ENCODE measurements around the gene CYBA.
A peak's percentile ranks its signal among the peaks of the same experiment; 100 is the strongest.

Gene CYBA

GRCh38 chr16:88662843-88663606 is 12.2 kb upstream of the CYBA start, which contains the start of gene MVD:
Gene MVD, minus strand, starts transcription at chr16:88663091. Its CDS starts 11 bp downstream, at chr16:88663080.
- peak; percentile 95 for DNase-seq (ENCODE audit: low read depth)

GRCh38 chr16:88662222-88662842 is 11.5 kb upstream of the CYBA start:
- DNase-seq (ENCODE audit: low read depth) = no peak

GRCh38 chr16:88661468-88661867 is 10.6 kb upstream of the CYBA start:
- no peak for DNase-seq (ENCODE audit: low read depth)

GRCh38 chr16:88659160-88659559 is 8.3 kb upstream of the CYBA start:
- DNase-seq (ENCODE audit: low read depth) = no peak

GRCh38 chr16:88658714-88659113 is 7.9 kb upstream of the CYBA start:
- no peak for DNase-seq (ENCODE audit: low read depth)

DNA sequence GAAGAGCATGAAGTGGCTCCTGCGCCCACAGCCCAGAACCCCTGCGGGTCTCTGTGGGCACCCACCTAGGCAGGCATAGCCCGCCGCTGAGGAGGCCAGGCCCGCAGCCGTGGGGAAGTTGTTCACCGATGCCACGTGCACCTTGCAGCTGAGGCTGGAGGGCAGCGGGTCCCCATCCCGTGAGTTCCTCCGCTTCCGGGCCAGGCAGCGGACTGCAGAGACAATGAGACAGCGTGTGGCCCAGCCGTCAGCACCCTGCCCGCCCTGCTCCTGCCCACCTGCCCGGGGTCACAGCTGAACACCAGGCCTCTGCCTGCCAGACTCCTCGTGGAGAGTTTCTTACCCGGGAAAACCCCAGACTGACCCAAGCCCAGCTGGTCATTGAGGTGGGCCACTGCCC is 6.5 kb upstream of the CYBA start:
- DNase-seq (ENCODE audit: low read depth) = no peak

- DNase-seq (ENCODE audit: low read depth) = no peak
Measured at GRCh38 chr16:88656291-88656980, 5.6 kb upstream of the CYBA start.

- DNase-seq (ENCODE audit: low read depth) = no peak
Measured at GRCh38 chr16:88655733-88656281, 5.0 kb upstream of the CYBA start.

DNA sequence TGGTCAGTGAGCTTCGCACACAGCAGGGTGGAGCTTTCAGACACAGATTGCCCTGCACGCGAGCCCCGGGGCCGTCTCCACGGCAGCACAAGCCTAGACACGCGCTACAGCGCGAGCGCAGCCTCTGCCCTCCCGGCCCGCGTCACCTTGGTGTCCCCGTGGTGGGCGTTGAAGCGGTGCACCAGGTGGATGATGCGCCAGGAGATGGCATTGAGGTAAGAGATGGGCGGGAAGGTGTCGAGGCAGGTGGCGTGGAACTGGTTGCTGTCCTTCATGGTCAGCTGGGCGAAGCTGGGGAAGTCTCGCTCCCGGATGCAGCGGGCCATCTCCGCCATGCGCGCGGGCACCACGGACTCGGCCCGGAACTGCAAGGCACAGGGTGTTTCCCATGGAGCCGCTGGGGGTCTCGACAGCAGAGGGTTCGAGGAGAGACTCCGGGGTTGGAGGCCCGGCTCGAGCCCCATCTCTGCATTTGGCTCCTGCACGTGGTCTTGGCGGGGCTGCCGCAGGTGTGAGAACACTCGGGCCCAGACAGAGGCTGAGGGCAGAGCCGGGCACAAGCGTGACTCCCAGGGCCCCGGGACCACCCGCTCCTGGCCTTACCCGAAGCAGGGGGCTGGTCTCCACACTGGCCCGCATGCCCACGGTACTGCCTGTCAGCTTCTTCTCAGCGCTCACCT is 4.3 kb upstream of the CYBA start:
- DNase-seq (ENCODE audit: low read depth) = no peak

DNA sequence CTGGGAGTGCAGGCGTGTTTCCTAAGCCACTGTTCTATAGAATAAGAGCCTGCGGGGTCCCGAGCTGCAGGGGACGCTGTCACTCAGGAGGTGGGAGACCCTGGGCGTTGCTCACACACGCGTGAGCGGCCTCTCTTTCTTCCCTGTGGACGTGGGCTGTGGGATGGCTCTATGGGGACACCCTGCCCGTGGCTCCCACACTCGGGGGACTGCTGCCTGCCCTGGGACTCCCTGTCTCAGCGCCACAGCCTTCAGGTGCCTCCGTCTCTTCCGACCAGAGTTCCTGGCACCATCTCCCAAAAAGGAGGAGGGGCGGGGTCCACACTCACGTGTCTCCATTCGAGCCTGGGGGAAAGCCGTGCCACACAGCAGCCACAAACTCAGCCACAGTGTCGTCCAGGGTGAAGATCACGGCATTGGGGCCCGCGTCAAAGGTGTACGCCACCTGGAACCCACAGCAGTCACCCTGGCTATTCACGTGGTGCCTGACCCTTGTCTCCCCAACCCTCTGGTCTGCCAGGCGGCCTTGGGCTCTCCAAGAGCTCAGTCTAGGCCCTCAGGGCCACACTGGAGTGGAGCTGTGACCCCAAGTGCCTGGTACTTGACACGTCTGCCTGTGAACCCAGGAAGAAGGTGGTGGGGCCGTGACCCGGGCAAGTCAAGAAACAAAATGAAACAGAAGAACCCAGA is 3.7 kb upstream of the CYBA start:
- DNase-seq (ENCODE audit: low read depth) = no peak

- DNase-seq (ENCODE audit: low read depth) = no peak
Measured at GRCh38 chr16:88653596-88654362, 2.9 kb upstream of the CYBA start.

GRCh38 chr16:88653101-88653500 is 2.2 kb upstream of the CYBA start:
- DNase-seq (ENCODE audit: low read depth) = no peak

DNA sequence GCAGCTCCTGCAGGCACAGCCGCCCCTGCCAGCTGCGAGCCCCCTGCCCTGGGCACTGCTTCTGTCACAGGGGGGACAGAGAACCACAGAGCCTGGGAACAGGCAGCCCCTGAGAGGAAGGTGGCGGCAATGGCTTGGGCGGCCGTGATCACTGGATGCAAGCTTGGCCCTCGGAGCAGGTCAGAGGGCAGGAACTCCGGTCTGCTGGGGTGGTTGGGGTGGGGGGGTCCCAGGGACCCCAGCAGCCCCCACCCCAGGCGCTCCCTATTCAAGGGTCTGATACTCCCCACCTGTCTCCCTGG is 1.9 kb upstream of the CYBA start:
- no peak for DNase-seq (ENCODE audit: low read depth)

DNA sequence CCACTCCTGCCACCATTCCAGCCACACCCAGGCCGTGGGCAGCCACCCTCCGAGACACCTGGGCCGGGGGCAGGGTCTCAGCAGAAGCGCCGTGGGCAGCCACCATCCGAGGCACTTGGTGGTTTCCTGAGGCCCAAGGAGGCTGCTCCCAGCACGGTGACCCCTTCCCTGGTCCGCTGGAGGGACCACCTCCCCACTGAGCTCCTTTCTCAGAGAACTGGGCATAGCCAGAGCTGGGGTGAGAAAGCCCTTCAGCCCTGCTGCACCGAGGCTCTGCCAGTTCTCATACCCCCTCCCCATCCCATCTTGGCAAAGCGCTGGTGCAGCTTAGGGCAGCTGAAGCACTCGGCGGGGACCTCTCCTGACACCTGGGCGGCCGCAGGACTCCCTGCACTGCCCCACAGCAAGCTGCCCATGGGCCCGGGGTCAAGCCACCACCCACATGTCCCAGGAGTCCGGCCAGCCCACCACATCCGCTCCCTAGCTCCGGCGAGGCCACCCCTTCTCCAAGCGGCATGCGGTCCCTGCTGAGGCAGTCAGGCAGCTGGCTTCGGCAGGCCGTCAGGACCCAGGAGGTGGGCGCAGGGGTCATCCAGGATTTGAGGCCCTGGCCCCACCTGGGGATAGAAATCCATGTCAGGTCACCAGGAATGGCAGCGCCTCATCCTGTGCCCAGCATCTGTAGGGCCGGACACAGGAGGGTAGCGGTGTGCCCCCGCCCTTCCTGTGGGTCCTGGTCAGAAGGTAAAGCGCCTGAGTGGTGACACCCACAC is 1.3 kb upstream of the CYBA start:
- DNase-seq (ENCODE audit: low read depth) = no peak

DNA sequence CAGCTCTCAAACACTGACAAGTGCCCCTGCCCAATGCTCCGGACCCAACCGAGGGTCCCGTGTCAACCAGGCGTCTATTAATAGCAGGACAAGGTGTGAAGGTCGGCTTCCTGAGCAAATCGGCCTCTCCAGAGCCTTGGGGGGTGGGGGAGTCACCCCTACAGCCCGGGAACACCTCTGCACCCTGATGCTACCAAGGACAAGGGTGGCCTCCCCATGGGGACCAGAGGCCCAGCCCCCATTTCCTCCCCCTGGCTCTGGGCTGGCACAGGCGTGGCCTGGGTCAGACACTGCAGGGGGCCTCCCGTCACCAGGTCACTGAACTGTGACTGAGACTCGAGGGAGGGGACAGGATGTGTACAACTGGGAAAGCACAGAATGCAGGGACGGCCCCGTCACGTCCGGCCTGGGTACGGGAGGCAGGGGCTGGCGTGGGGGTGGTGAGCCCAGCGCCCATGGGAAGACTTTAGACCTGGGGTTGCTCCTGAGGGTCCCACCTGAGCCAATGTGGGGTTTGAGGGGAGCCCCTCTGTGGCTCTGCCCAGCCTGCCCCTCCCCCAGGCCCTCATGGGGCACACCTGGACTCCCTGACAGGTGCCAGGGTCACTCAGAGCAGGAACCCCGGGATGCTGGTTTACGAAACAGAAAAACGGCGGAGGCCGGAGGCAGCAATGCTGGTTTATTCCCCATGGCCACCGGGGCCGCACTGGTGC is 579 bp upstream of the CYBA start:
- DNase-seq (ENCODE audit: low read depth) = no peak

GRCh38 chr16:88649924-88650748 is 717 bp downstream of the CYBA start:
- DNase-seq (ENCODE audit: low read depth) = peak; percentile 28

GRCh38 chr16:88649195-88649923 is 1.5 kb downstream of the CYBA start:
- DNase-seq (ENCODE audit: low read depth) = no peak
